GM19395 (cell line): ENCODE data around the gene RAP2C.
"Not testable (repeated sequence)": the region's sequence is repeated elsewhere in the genome, so short reads cannot be mapped to it uniquely, and the experiment has no call there.

Experiments
- ATAC-seq: cut with Tn5 transposase; IDR thresholded peaks from one replicate; pipeline ENCODE4 v1.9.1; 2021; ENCODE audit warnings: mild to moderate bottlenecking, moderate library complexity; ENCODE audit not compliant: unreplicated experiment

The RAP2C gene

DNA sequence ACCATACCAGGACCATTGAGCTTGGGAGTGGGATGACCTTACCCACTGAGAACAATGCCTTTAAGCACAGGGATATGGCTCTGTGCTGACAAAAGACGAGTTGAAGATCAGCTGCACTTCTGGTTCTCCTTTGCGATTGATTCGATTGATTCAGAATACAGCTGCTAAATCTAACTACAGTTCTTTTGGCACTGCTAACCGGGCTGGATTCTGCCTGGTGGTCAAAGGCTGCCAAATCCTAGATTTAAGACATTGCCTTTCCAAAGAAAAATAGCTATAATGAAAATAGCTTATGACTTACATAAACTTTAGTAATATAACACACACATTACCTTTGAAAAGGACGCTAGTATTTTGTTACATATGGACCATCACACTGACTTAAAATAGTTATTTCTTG is 18.3 kb downstream of the RAP2C start:
- no peak for ATAC-seq

DNA sequence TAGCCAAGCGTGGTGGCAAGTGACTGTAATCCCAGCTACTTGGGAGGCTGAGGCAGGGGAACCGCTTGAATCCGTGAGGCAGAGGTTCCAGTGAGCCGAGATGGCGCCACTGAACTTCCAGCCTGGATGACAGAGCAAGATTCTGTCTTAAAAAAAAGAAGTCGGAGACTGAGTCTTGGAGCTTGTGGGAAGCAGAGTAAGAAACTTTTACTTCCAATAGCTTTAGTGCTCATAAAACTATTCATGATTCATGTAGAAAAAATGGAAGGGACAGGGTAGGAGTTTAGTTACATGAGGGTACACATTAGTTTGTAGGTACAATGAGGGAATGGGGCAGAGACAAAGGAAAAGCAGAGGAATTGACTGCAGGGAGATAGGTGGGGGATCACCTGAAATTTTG is 19.3 kb downstream of the RAP2C start:
- no peak for ATAC-seq

DNA sequence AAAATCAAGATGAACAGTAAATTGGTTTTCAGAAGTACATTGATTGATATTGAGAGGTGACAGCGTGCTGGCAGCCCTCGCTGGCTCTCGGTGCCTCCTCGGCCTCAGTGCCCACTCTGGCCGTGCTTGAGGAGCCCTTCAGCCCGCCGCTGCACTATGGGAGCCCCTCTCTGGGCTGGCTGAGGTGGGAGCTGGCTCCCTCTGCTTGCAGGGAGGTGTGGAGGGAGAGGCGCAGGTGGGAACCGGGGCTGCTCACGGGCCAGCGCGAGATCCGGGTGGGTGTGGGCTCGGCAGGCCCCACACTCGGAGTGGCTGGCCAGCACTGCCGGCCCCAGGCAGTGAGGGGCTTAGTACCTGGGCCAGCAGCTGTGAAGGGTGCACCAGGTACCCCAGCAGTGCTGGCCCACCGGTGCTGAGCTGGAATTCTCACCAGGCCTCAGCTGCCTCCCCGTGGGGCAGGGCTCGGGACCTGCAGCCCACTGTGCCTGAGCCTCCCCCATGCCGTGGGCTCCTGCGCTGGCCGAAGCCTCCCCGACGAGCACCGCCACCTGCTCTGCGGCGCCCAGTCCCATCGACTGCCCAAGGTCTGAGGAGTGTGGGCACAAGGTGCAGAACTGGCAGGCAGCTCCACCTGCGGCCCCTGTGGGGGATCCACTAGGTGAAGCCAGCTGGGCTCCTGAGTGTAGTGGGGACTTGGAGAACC is 25.2 kb downstream of the RAP2C start:
- ATAC-seq = no peak

DNA sequence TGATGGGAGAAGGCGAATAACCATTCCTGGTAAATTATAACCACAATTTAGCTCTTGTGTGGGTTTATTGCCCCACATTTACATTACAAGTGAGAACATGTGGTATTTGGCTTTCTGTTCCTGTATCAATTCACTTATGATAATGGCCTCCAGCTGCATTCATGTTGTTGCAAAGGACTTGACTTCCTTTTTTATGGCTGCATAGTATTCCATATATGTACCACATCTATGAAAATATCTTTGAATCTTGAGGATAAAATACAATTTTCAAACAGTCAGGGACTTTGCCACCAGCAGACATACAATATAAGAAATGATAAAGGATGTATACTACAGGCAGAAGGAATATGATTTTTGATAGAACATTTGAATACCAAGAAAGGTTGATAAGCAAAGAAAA is 27.3 kb downstream of the RAP2C start:
- ATAC-seq = no peak

DNA sequence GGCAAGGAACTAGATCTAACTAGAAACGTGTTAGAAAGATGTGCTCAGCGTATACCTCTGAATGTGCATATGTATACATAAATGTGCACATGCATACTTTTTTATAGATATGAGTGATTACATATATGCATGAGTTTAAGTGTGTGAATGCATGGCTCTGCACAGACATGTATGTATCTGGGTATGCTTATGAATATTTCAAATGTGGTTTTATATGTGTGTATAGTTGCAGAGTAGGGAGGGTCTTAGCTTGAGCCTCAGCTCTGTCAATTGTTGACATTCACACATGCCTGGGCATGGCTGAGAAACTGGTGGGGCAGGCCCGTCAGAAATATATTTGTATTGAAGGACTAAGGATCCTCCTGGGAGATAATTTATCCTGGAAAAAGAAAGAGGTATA is 31.1 kb downstream of the RAP2C start:
- ATAC-seq = no peak

DNA sequence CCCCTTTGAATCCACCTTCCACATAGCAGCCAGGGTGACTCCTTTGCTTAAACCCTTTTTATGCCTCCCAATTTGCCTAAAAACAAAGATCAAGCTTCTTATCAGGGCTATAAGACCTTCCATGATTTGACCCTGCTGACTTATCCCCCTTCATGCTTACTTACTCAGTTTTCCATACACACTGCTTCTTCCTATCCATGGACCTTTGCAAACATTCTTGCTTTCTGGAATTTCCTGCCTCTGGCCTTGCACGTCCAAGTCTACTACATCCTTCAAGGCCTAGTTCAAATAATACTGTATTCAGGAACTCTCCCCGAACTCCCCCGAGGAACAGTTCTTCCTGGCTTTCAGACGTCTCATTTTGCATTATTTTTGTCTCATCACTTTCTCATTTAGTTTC is 31.8 kb downstream of the RAP2C start:
- no peak for ATAC-seq

DNA sequence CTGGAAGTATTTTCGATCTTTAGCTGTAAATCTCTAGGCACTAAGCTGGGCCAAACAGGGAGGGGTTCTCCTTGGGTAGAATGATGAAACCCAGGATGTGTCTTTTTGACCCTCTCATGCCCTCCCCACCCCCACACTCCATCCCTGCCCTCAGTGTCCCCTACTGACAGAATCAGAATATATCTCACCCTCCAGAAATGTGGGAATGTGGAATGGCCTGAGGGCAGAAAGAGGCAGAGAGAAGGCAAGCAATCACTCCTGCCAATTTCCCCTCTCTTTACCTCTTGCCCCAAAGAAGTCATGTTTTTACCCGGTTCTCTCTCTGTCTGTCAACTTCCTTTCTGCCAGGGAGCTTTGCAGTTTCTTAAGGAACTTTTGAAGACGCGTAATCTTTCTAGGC is 34.4 kb downstream of the RAP2C start:
- ATAC-seq = no peak

DNA sequence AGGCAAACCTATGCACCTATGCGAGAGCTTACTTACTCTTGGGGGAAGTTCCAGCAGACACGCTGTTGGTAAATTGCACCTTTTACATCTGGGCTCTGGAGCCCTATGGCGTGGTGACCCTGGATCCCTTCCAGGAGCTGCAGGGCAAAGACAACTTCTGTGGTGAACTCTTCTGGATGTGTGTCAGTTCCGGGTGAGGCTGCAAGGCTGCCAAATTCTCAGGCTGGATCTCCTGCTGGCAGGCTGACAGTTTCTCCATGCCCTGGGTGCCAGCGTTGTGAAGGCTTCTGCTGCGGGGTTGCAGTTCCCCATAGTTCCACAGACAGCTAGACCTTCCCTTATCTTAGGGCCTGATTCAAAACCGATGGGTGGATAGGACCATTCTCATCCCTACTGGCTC is 37.9 kb downstream of the RAP2C start:
- no peak for ATAC-seq

DNA sequence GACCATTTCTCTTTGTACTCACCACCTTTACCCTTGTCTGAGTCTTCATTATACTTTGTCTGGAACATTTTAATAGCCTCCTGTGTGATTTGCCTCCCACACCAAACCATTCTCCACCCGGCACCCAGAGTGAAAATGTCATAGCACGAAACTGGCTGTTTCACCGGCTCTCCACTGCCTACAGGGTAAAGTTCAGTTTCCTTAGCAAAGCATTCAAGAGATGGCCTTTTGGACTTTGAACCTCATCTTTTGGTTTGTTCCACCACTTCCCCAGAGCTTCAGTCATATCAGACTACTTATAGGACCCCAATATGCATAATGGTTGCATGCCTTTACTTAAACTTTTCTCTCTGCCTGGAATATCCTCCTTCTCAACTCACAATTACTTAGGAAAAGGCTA is 38.3 kb downstream of the RAP2C start:
- ATAC-seq = no peak

DNA sequence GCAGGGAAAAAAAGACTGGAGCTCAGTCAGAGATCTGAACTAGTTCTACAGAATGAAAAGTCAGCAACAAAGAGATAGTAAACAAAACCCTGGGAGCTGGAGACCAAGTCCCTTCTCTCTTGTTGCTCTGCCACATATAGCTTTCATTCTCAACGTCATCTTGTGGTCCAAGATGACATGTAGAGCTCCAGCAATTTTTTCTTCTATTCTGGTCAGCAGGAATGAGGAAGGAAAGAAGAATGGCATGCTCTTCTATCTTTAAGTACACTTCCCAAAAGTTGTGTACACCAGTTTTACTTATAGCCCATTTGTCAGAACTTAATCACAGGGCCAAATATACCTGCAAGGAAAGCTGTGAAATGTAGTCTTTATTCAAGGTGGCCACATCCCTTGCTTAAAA is 45.6 kb downstream of the RAP2C start:
- ATAC-seq = no peak

DNA sequence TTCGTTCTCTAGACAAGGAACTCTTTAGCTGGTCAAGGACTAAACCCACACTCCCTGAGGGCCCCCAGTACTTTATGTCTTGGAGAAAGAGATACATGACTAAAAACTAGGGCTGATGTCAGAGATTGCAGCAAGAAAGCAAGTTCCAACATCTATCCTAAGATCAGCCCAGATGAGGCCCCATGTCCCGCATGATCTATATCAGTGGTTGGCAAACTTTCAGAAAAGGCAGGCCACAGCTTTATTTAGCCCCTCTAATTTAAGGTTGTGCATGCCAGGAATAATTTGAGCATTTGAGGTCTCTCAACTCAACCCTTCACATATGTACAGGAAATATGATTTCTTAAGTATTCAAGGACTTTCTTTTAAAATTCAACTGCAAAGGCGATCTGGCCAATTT is 47.4 kb downstream of the RAP2C start:
- no peak for ATAC-seq

DNA sequence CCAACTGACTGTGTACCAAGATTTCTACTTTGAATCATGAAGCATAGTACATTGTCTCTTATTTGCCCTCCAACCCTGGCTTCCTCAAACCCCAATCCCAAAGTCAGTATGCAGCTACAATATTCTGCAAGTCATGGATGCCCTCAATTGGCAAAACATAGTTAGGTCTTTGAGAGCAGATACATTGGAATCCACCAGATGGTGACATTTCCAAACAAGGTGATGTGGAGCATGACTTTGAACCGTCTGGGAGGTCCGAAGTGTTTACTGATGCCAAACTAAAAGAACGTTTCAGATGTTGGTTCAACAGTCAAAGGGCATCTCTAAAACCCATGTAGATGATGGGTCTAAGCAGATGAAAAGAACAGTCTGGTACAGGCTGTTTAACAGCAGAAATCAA is 47.8 kb downstream of the RAP2C start:
- no peak for ATAC-seq

DNA sequence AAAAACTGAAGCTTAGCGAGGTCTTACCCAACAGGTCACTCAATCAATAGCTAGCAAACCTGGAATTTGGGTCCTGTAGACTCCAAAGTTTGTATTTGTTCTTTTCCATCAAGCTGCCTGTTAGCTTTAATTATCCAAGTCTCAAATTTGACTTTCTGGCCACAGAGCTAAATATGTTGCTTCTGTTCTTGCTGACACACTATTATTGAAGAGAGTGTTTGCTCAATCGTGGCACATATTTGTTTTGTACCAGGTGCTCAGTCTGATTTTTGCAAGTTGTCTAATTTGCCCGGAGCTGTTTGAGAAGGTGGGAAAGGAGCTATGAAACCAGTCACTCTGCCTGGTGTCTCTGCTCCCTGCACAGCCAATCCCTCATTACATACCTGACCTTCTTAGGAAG is 49.7 kb downstream of the RAP2C start:
- no peak for ATAC-seq

DNA sequence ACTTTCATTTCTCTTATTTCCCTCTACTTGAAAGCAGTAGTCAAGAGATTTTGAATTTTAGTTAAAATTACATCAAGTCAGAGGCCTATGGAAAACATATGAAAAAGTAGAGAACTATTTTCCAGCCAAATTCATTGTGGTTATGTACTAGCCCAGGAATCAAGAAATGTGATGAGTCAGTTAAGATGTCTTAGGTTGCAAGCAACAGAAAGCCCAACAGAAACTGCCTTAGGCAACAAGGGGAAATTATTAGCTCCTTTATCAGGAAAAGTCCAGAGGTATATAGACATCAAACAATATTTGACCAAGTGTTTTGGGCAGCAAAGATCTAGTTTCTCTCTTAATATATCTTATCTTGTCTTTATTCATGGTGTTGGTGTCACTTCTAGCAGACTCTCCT is 53.6 kb downstream of the RAP2C start:
- ATAC-seq = no peak

DNA sequence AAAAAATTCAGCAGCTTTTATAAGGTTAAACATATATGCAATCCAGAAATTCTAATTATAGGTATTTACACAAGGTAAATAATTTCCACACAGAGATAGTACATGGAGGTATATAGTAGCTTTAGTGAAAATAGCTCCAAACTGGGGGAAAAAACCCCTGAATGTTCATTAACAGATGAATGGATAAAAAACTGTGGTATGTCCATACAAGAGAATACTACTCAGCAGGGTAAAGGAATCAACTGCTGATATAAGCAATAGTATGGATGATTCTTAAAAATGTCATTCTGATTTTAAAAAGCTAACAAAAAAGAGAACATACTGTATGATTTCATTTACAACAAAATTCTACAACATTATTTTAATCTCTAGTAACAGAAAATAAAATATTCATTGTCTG is 54.2 kb downstream of the RAP2C start:
- no peak for ATAC-seq

DNA sequence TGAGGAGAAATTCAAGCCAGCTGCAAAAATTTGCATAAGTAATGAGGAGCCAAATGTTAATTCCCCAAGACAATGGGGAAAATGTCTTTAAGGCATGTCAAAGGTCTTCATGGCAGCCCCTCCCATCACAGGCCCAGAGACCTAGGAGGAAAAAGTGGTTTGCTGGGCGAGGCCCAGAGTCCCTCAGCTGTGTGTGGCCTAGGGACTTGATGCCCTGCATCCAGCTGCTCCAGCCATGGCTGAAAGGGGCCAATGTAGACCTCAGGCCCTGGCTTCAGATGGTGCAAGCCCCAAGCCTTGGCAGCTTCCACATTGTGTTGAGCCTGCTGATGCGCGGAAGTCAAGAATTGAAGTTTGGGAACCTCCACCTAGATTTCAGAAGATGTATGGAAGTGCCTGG is 56.2 kb downstream of the RAP2C start:
- ATAC-seq = not testable (repeated sequence)

DNA sequence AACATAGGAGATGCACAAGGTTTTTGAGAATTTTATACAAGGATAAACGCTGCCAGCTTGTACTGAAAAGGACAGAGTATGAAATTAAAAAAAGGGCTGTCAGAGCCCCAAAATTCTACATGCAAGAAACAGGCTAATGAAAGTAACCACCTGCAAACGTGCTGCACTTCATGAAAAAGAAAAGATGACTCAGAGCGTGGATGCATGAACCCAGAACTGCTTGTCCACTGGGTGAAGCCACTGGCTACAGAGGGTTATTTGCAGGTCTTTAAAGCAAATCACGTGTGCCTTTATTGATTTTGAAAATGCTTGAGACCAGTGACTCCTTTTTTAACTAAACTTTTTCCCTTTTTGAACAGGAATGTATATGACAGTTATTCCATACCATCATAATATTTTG is 66.1 kb downstream of the RAP2C start:
- no peak for ATAC-seq
